CD8-positive, alpha-beta memory T cell (primary cell): ENCODE measurements around the gene RND2. TPM values are rescaled to one million over a fixed set of nuclear protein-coding genes. Genes with fewer than 3 reads are reported as not detected.
"Not testable (repeated sequence)": the region's sequence is repeated elsewhere in the genome, so short reads cannot be mapped to it uniquely, and the experiment has no call there.

Experiments
- CTCF ChIA-PET: fragments of 350-600 bp; sonication (Branson Sonifier 250); formaldehyde crosslinking; loops from one replicate; lab custom pipeline; 2021; ENCODE audit warnings: antibody characterized with exemption; lab: Charles Lee
- POLR2A ChIA-PET: fragments of 350-600 bp; sonication (Branson Sonifier 250); formaldehyde crosslinking; loops from one replicate; lab custom pipeline; 2021; ENCODE audit warnings: antibody characterized with exemption; lab: Charles Lee
- DNase-seq, 5 donors: peaks; one replicate each; pipeline versions ENCODE4 v3.0.0 to v3.0.0-alpha.2; 2020 to 2022; ENCODE audit warnings: mixed read lengths in 1 of 5
- H3K27ac ChIP-seq: one replicate; pipeline ENCODE4 v1.7.0; 2013; ENCODE audit warnings: low read depth, mild to moderate bottlenecking, low read length, moderate library complexity
- H3K27me3 ChIP-seq: 2 replicates; pipeline ENCODE4 v1.7.0; 2013; ENCODE audit warnings: low read length, mild to moderate bottlenecking; ENCODE audit not compliant: insufficient read depth, poor library complexity, severe bottlenecking
- H3K36me3 ChIP-seq: 2 replicates; pipeline ENCODE4 v1.7.0; 2013; ENCODE audit warnings: mild to moderate bottlenecking, low read length, moderate library complexity; ENCODE audit not compliant: insufficient read depth
- H3K4me1 ChIP-seq: 2 replicates; pipeline ENCODE4 v1.7.0; 2013; ENCODE audit warnings: mild to moderate bottlenecking, low read length, moderate library complexity; ENCODE audit not compliant: insufficient read depth
- H3K4me3 ChIP-seq: 2 replicates; pipeline ENCODE4 v1.7.0; 2013; ENCODE audit warnings: mild to moderate bottlenecking, low read length
- H3K9me3 ChIP-seq: 2 replicates; pipeline ENCODE4 v1.7.0; 2013; ENCODE audit warnings: mild to moderate bottlenecking, low read length
- H3K27ac Mint-ChIP-seq, 8 donors: one replicate each; pipeline ENCODE4 v1.8.0; 2020 to 2021; ENCODE audit warnings: mixed read lengths in 8 of 8, mild to moderate bottlenecking in 6 of 8, inconsistent platforms in 3 of 8, moderate library complexity in 3 of 8
- H3K27me3 Mint-ChIP-seq, 2 donors: one replicate each; pipeline ENCODE4 v1.8.0; 2020 to 2021; ENCODE audit warnings: mixed read lengths in 2 of 2, mild to moderate bottlenecking in 1 of 2, moderate library complexity in 1 of 2
- H3K36me3 Mint-ChIP-seq, 3 donors: one replicate each; pipeline ENCODE4 v1.8.0; 2020 to 2021; ENCODE audit warnings: mixed read lengths in 3 of 3, inconsistent platforms in 1 of 3, mild to moderate bottlenecking in 1 of 3
- H3K4me1 Mint-ChIP-seq, 3 donors: one replicate each; pipeline ENCODE4 v1.8.0; 2020 to 2021; ENCODE audit warnings: mixed read lengths in 3 of 3, inconsistent platforms in 1 of 3, mild to moderate bottlenecking in 1 of 3
- H3K4me3 Mint-ChIP-seq, 7 donors: one replicate each; pipeline ENCODE4 v1.8.0; 2020 to 2021; ENCODE audit warnings: mixed read lengths in 7 of 7, mild to moderate bottlenecking in 6 of 7, moderate library complexity in 4 of 7, inconsistent platforms in 2 of 7
- H3K9me3 Mint-ChIP-seq, 5 donors: one replicate each; pipeline ENCODE4 v1.8.0; 2020 to 2022; ENCODE audit warnings: mixed read lengths in 5 of 5, mild to moderate bottlenecking in 3 of 5, moderate library complexity in 2 of 5, inconsistent platforms in 1 of 5
- polyA plus RNA-seq: library from polyadenylated mRNA; unstranded; fragments of 300-500 nt; fragmentation: Illumina TruSeq; gene quantifications from one replicate; pipeline ENCODE4 v1.2.3, GENCODE V29; 2021
- total RNA-seq, 2 experiments: library from RNA; stranded (reverse); gene quantifications; one replicate each; pipeline ENCODE4 v1.2.3, GENCODE V29; 2021

Gene RND2
- total and polyA plus RNA-seq, 3 experiments from 2014 or later, result 0.04 to 0.22 TPM; not detected in 1

DNA sequence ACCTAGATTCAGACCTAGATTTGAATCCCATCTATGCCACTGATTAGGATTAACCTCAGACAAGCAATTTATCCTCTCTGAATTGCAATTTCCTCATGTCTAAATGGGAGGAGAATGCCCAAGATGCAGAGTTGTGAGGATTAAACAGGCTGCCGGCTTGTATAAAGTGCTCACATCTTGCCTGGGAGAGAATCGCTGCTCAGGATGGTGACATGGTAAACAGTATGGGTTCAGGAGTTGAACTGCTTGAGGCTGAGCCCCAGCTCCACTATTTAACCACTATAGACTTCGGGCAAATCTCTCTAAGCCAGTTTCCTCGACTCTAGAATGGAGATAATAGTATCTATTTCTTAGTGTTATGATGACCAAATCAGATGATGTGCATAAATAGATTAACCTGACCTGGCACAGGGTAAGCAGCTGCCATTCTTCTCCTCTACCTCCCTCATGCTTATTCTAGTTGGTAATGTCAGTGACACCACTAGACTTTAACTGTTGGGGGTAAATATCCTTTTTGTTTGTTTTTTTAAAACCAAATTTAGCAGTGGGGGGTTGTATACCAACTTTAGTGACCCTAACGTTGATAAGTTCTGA lies 27.5 kb upstream of the RND2 start:
- Histone ChIP-seq H3K4me1 (peaks cover 22% of the 10 kb centered on the region), H3K4me3 (no peak overlapping the region), H3K9me3 (no peaks in the 10 kb centered on the region), H3K27me3 (no peaks in the 10 kb centered on the region), H3K36me3 (peaks cover 23% of the 10 kb centered on the region), H3K27ac (peak overlapping the region; percentile 48)
- ChIA-PET POLR2A (interaction anchor here (0.6 to 2.2 kb wide), 26 partner anchors 9 to 1905 kb away, joined by 3 to 28 read pairs (median 5); partner anchors contain the start of genes ARL4D, BECN1, BRCA1 and DHX8), CTCF (interaction anchor here (0.7 to 2.4 kb wide), 21 partner anchors 9 to 486 kb away, joined by 3 to 16 read pairs (median 5); partner anchors contain the start of genes DHX8, IFI35, NBR1 and PSME3)
- peak in 1 of 5 donors; percentile 37 for DNase-seq
- peaks cover 22 to 31% (median 29%) of the 10 kb centered on the region in 3 donors for H3K4me1 Mint-ChIP-seq
- H3K36me3 Mint-ChIP-seq, result peaks cover 3 to 56% (median 4%) of the 10 kb centered on the region in 3 donors
- H3K27me3 Mint-ChIP-seq, result no peaks in the 10 kb centered on the region
- H3K9me3 Mint-ChIP-seq, result no peaks in the 10 kb centered on the region
- H3K4me3 Mint-ChIP-seq, result peak overlapping the region; percentile 79 to 97 (median 96)
- H3K27ac Mint-ChIP-seq, result peak overlapping the region; percentile 89 to 100 (median 99)

DNA sequence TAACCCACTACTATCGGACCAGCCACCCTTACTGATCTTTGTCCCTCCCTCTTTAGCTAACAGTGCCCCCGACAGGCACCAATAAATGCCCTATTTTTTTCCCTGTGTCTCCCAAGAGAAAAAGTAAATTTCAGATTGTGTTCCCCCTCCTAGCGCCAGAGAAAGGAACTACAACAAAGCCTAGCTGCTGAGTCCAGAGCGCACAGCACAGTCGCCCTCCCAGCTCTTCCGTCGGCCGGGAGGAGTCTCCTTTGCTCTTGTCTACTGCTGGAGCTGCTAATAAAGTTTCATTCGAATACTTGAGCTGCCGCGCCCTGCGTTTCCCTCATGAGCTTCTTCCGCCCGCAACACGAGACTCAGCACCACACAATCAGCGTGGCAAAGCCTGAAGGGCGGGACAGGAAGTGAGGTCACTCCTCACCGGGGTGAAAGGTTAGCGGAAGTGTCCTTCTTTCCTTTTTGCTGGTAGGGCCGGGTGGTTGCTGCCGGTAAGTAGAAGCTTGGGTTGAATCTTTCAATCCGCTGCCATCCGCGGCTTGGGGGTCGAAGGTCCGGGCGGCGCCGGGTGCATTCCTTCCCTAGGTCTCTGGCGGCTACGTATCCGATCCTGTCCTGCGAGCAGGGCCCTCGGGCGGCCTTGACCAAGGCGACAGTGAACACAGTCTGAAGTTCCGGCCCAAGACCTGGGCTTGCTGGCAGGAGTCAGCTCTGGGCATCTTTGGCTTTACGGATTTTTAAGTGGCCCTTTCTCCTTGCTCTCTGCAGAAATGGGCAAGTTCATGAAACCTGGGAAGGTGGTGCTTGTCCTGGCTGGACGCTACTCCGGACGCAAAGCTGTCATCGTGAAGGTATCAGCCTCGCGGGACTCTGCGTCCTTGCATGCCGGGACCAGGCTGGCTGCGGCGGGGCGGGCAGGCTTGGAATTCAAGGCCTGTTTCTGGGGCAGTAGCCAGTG lies 26.8 kb upstream of the RND2 start, which contains the start of gene RPL27:
Gene RPL27, plus strand, starts transcription at position 436 of the 955 bp plus-strand sequence. Its CDS starts 332 bp downstream, at position 768.
- Histone ChIP-seq H3K4me3 (peak within 1 kb of the TSS; percentile 90), H3K27ac (peak within 1 kb of the TSS; percentile 94), H3K9me3 (no peaks in the 10 kb centered on the region), H3K36me3 (peaks cover 18% of the 10 kb centered on the region), H3K4me1 (peaks cover 22% of the 10 kb centered on the region), H3K27me3 (no peaks in the 10 kb centered on the region)
- Mint-ChIP-seq H3K27ac (peak within 1 kb of the TSS; percentile 89 to 100 (median 99)), H3K9me3 (no peaks in the 10 kb centered on the region), H3K27me3 (no peaks in the 10 kb centered on the region), H3K4me3 (peak within 1 kb of the TSS; percentile 79 to 97 (median 96)), H3K36me3 (peaks cover 3 to 56% (median 4%) of the 10 kb centered on the region in 3 donors), H3K4me1 (peaks cover 22 to 31% (median 29%) of the 10 kb centered on the region in 3 donors)
- peak; percentile 92 to 99 (median 97) for DNase-seq
- ChIA-PET CTCF (interaction anchor here (0.7 to 2.4 kb wide), 24 partner anchors 9 to 485 kb away, joined by 3 to 16 read pairs (median 4); partner anchors contain the start of genes BRCA1, DHX8, IFI35 and NBR1), POLR2A (interaction anchor here (0.6 to 2.2 kb wide), 28 partner anchors 9 to 1904 kb away, joined by 3 to 28 read pairs (median 5); partner anchors contain the start of genes ARL4D, BECN1, BRCA1 and DHX8)

DNA sequence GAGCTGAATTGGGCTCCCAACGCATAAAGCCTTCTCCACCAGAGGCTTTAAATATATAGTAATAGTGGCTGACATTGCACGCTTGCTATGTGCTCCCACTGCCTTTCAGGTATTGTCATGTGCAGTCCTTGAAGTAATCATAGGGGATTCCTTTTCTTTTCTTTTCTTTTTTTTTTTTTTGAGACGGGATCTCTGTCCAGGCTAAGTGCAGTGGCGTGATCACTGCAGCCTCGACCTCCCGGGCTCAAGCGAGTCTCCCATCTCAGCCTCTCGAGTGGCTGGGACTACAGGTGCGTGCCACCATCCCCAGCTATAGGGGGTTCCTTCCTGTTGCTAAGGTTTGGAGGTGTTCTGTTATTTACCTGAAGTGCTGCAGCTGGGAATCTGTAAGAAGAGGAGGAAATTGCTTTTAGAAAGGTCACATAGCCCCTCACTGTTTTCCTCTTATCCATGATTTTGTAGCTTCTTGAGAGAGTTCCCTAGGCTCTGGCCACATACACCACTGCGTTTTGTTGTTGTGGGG lies 26.0 kb upstream of the RND2 start:
- H3K27me3 ChIP-seq, result no peaks in the 10 kb centered on the region
- peak overlapping the region; percentile 89 to 100 (median 99) for H3K27ac Mint-ChIP-seq
- H3K4me3 Mint-ChIP-seq, result peak overlapping the region; percentile 79 to 97 (median 96)
- H3K4me3 ChIP-seq, result peak overlapping the region; percentile 90
- peaks cover 22% of the 10 kb centered on the region for H3K4me1 ChIP-seq
- POLR2A ChIA-PET, result interaction anchor here (0.7 to 2.2 kb wide), 12 partner anchors 8 to 485 kb away, joined by 4 to 28 read pairs (median 7); partner anchors contain the start of genes DHX8, IFI35, NBR1 and RND2
- DNase-seq, result no peak
- peaks cover 18% of the 10 kb centered on the region for H3K36me3 ChIP-seq
- CTCF ChIA-PET, result interaction anchor here (1.1 to 2.4 kb wide), 10 partner anchors 8 to 484 kb away, joined by 3 to 16 read pairs (median 8); partner anchors contain the start of genes BRCA1, DHX8, IFI35 and PTGES3L
- H3K9me3 Mint-ChIP-seq, result no peaks in the 10 kb centered on the region
- H3K36me3 Mint-ChIP-seq, result peaks cover 3 to 57% (median 4%) of the 10 kb centered on the region in 3 donors
- peak overlapping the region; percentile 94 for H3K27ac ChIP-seq
- H3K9me3 ChIP-seq, result no peaks in the 10 kb centered on the region
- no peaks in the 10 kb centered on the region for H3K27me3 Mint-ChIP-seq
- H3K4me1 Mint-ChIP-seq, result peaks cover 22 to 31% (median 29%) of the 10 kb centered on the region in 3 donors

- H3K9me3 ChIP-seq, H3K27ac ChIP-seq, POLR2A ChIA-PET, H3K27me3 Mint-ChIP-seq, H3K27me3 ChIP-seq, H3K9me3 Mint-ChIP-seq, H3K4me3 ChIP-seq, DNase-seq, CTCF ChIA-PET: not testable (repeated sequence)
- Histone ChIP-seq H3K4me1 (peaks cover 22% of the 10 kb centered on the region), H3K36me3 (peaks cover 18% of the 10 kb centered on the region)
- H3K4me1 Mint-ChIP-seq, result peaks cover 19 to 31% (median 29%) of the 10 kb centered on the region in 3 donors
- peaks cover 3 to 57% (median 4%) of the 10 kb centered on the region in 3 donors for H3K36me3 Mint-ChIP-seq
- peak overlapping the region in 2 of 8 donors; percentile 51 to 66 for H3K27ac Mint-ChIP-seq
- H3K4me3 Mint-ChIP-seq, result peak overlapping the region in 1 of 7 donors; percentile 35
Observed at GRCh38 chr17:43000894-43001293, 24.1 kb upstream of the RND2 start.

DNA sequence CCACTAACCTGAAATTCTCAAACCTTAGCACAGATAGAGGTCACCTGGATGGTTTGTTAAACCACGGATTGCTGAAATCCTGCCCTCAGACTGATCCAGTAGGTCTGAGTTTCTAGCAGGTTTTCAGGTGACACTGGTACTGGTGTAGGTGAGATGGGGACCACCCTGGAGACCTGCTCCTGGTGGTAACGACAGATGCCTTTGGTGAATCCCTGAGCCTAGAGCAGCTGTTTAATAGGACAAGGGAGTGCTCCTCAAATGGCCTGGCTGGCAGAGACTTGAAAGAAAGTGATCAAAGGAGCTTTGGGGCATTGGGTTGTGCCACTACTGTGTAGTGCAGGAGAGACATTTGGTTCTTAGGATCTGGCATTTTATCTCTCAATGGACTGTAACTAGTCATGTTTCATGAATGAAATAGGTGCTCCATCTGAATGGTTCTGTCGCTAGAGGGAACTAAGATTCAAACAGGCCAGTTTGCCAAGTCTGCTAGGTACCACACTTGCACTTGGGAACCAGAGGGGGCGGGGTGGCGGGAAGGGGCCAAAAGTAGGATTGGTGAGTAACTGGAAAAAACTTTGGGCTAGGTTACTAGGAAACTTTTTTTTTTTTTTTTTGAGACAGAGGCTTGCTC lies 21.4 kb upstream of the RND2 start:
- Histone ChIP-seq H3K4me1 (peaks cover 29% of the 10 kb centered on the region), H3K36me3 (peaks cover 18% of the 10 kb centered on the region), H3K9me3 (no peaks in the 10 kb centered on the region), H3K27me3 (no peaks in the 10 kb centered on the region), H3K27ac (no peak overlapping the region), H3K4me3 (no peak overlapping the region)
- ChIA-PET POLR2A (no interaction called here), CTCF (no interaction called here)
- H3K27ac Mint-ChIP-seq, result peak overlapping the region in 4 of 8 donors; percentile 44 to 84 (median 50)
- DNase-seq, result no peak
- no peaks in the 10 kb centered on the region for H3K9me3 Mint-ChIP-seq
- H3K27me3 Mint-ChIP-seq, result no peaks in the 10 kb centered on the region
- H3K4me3 Mint-ChIP-seq, result peak overlapping the region in 1 of 7 donors; percentile 76
- peaks cover 22 to 33% (median 30%) of the 10 kb centered on the region in 3 donors for H3K4me1 Mint-ChIP-seq
- peaks cover 3 to 59% (median 4%) of the 10 kb centered on the region in 3 donors for H3K36me3 Mint-ChIP-seq

DNA sequence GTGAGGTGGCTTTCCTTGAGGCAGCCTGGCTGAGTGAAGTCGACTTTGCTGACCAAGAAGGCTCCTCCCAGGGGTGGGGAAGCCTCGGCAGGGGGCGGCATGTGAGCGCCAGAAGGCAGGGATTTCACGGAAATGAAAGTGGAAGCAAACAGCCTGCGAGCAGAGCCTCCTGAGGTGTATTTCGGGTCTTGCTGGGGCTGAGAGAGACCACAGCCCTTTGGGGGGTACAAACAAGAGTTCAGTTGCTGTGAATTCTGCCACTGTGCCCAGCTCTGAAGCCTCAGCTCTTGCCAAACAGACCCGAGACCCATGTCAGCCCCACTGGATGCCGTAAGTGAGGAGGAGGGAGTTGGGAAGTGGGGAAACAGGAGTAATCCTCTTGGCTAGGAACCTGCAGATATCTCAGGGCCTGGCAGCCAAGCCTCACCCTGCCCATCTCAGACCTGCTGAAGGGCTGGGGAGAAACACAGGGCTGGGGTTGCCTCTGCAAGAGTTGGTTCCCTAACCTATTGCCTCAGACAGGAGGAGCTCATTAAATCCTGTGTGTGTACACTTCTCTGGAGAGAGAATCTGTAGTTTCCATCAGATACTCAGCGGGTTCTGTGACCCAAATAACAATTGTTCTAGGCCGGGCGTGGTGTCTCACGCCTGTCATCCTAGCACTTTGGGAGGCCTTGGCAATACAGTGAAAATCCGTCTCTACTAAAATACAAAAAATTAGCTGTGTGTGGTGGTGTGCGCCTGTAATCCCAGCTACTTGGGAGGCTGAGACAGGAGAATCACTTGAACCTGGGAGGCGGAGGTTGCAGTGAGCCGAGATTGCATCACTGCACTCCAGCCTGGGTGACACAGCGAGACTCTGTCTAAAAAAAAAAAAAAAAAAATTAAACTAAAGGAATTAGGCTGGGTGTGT lies 18.1 kb upstream of the RND2 start, which contains the start of gene IFI35:
Gene IFI35, plus strand, starts transcription at position 146 of the 913 bp plus-strand sequence. Its CDS starts 164 bp downstream, at position 310.
- Mint-ChIP-seq H3K4me3 (peak within 1 kb of the TSS; percentile 99 to 100 (median 100)), H3K9me3 (no peaks in the 10 kb centered on the region), H3K27ac (peak within 1 kb of the TSS; percentile 91 to 100 (median 100)), H3K4me1 (peaks cover 21 to 30% (median 24%) of the 10 kb centered on the region in 3 donors), H3K27me3 (no peaks in the 10 kb centered on the region), H3K36me3 (peaks cover 0 to 43% (median 5%) of the 10 kb centered on the region in 3 donors)
- Histone ChIP-seq H3K36me3 (no peaks in the 10 kb centered on the region), H3K27me3 (no peaks in the 10 kb centered on the region), H3K4me1 (peaks cover 17% of the 10 kb centered on the region), H3K4me3 (peak within 1 kb of the TSS; percentile 96), H3K9me3 (no peaks in the 10 kb centered on the region), H3K27ac (peak within 1 kb of the TSS; percentile 91)
- CTCF ChIA-PET, result interaction anchor here (0.7 to 2.3 kb wide), 10 partner anchors 9 to 477 kb away, joined by 3 to 10 read pairs (median 4); partner anchors contain the start of genes DHX8, RPL27, TMEM106A and VAT1
- DNase-seq, result peak; percentile 73 to 89 (median 77)
- POLR2A ChIA-PET, result interaction anchor here (0.6 to 1.2 kb wide), 4 partner anchors 9 to 354 kb away, joined by 3 to 12 read pairs (median 3); partner anchors contain the start of gene RPL27
